ENCODE results near the gene SLC25A14.
A peak's percentile ranks its signal among the peaks of the same experiment; 100 is the strongest.

The SLC25A14 gene

DNA sequence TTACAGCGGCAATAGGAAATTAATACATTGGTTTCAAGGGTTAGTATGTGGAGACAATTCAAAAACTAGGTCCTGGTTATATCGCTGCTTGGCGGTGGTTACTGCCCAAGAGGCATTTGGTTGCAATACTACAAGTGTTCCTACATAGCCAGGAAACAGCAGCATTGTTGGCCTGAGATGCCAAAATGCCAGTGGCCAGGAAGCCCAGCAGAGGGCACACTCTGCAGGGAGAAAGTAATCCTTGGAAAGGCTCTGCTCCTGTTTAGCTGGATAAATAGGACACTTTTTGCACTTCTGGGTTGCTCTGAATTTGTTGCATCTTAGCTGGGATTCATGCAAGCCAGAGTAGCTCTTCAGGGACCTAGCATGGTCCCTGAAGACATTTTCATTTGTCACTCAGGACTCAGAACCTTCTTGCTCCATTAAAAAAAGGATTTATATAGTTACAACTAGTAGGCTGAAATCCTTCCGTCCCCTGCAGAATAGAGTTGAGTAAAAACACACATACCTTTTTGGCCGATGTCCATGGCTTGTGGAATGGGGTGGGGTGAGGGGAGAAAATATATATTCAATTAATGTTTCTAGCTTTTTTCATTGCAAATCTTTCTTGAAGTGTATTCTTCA, 53.8 kb downstream of the SLC25A14 start:
- TF ChIP-seq, protein P1, sequence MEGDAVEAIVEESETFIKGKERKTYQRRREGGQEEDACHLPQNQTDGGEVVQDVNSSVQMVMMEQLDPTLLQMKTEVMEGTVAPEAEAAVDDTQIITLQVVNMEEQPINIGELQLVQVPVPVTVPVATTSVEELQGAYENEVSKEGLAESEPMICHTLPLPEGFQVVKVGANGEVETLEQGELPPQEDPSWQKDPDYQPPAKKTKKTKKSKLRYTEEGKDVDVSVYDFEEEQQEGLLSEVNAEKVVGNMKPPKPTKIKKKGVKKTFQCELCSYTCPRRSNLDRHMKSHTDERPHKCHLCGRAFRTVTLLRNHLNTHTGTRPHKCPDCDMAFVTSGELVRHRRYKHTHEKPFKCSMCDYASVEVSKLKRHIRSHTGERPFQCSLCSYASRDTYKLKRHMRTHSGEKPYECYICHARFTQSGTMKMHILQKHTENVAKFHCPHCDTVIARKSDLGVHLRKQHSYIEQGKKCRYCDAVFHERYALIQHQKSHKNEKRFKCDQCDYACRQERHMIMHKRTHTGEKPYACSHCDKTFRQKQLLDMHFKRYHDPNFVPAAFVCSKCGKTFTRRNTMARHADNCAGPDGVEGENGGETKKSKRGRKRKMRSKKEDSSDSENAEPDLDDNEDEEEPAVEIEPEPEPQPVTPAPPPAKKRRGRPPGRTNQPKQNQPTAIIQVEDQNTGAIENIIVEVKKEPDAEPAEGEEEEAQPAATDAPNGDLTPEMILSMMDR (IDR thresholded peaks at IDR 0.05; ENCODE audit: low read length), result peak; percentile 44; the same call in 1 of the 2 replicates
- TF ChIP-seq EZH2 (IDR thresholded peaks at IDR 0.05; ENCODE audit: borderline replicate concordance, low read length), result no peak
- H3K27ac ChIP-seq (ENCODE audit: low read depth, low read length, poor library complexity, severe bottlenecking), result no peak overlapping the region
- H3F3A ChIP-seq (ENCODE audit: insufficient read depth, low read length), result no peaks in the 10 kb centered on the region
- no peaks in the 10 kb centered on the region for H3K9me2 ChIP-seq (ENCODE audit: low read depth, low read length)
- no peak overlapping the region for H3K4me2 ChIP-seq (ENCODE audit: low read length)
- no peak overlapping the region for H3K4me3 ChIP-seq (ENCODE audit: low read depth, low read length, poor library complexity, severe bottlenecking)
- H3K9ac ChIP-seq (ENCODE audit: low read length), result no peak overlapping the region
- no peaks in the 10 kb centered on the region for H4K20me1 ChIP-seq (ENCODE audit: insufficient read depth, low read length)
- H3K9me3 ChIP-seq (ENCODE audit: low read length), result no peaks in the 10 kb centered on the region
- H3K36me3 ChIP-seq (ENCODE audit: insufficient read depth, low read length), result no peaks in the 10 kb centered on the region
- no peaks in the 10 kb centered on the region for H3K79me2 ChIP-seq (ENCODE audit: insufficient read depth, low read length)
- H3K27me3 ChIP-seq (ENCODE audit: insufficient read depth, low read length), result no peaks in the 10 kb centered on the region
- no peaks in the 10 kb centered on the region for H3K4me1 ChIP-seq (ENCODE audit: insufficient read depth, low read length, severe bottlenecking)
- H2AFZ ChIP-seq (ENCODE audit: low read length), result no peak overlapping the region

DNA sequence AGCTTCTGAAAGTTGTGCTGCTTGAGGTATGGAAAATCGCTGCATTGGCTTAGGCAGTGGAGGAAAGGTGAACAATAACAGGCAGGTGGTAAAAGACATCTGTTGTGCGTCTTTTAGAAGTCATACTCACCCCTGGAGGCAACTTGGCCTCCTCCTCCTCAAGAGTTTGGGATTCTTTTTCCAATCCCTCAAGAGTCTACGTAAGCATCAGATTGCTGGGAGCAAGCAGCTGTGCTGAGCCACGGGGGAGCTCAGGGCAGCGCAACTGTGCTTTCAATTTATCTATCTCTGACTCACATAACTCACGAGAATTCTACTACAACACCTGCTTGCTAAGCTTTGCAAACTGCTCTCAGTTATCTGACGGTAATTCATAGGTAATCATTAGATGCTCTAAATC, 55.6 kb downstream of the SLC25A14 start:
- Histone ChIP-seq H3K9me3 (ENCODE audit: low read length) (no peaks in the 10 kb centered on the region), H3K4me1 (ENCODE audit: insufficient read depth, low read length, severe bottlenecking) (no peaks in the 10 kb centered on the region), H3K4me2 (ENCODE audit: low read length) (no peak overlapping the region), H3K36me3 (ENCODE audit: insufficient read depth, low read length) (no peaks in the 10 kb centered on the region), H3F3A (ENCODE audit: insufficient read depth, low read length) (no peaks in the 10 kb centered on the region), H4K20me1 (ENCODE audit: insufficient read depth, low read length) (no peaks in the 10 kb centered on the region), H2AFZ (ENCODE audit: low read length) (no peak overlapping the region), H3K9ac (ENCODE audit: low read length) (no peak overlapping the region), H3K79me2 (ENCODE audit: insufficient read depth, low read length) (no peaks in the 10 kb centered on the region), H3K9me2 (ENCODE audit: low read depth, low read length) (no peaks in the 10 kb centered on the region), H3K27ac (ENCODE audit: low read depth, low read length, poor library complexity, severe bottlenecking) (no peak overlapping the region), H3K27me3 (ENCODE audit: insufficient read depth, low read length) (no peaks in the 10 kb centered on the region), H3K4me3 (ENCODE audit: low read depth, low read length, poor library complexity, severe bottlenecking) (no peak overlapping the region)
- TF ChIP-seq, protein P1 (IDR thresholded peaks at IDR 0.05; ENCODE audit: low read length), result no peak
- TF ChIP-seq EZH2 (IDR thresholded peaks at IDR 0.05; ENCODE audit: borderline replicate concordance, low read length), result no peak

DNA sequence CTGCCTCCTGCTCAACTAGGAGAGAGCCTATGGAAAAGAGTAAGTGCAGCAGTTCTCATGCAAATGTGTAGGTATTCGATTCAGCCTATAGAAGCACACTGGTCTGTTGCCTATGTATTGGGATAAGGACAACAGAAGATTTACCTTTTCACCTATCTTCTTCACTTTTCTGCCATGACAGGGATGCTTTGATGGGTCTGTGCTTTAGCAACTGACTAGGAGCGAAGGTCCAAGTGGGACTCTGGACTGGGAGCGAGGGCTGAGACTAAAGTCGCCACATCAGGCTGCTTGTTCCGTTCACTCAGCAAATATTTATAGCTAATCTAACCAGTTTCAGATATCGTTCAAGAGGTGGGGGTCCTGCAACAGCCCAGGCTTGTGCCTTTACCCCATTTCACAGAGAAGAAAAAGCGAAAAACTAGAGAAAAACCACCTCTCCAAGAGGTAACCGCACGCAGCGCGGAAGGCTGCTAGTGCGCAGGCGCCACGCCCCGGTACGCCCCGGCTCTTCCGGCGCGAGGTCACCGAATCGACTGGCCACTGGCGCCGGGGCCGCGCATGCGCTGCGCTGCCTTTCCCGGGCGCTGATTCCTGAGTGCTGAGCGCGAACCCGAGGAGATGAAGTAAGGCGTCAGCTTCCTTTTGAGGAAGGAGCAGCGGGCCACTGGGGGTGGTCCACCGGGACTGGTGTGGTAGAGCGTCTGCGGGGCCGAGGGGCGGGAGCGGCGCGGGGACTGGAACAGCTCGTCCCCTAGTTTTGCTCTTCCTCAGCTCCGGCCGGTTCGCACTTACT, 61.9 kb downstream of the SLC25A14 start, which contains the start of gene RBMX2:
Gene RBMX2, plus strand, starts transcription at position 573 of the 793 bp plus-strand sequence. Its CDS starts 46 bp downstream, at position 619.
- peak within 1 kb of the TSS; percentile 89 for H3K9ac ChIP-seq (ENCODE audit: low read length)
- peak within 1 kb of the TSS; percentile 92 for H3K4me3 ChIP-seq (ENCODE audit: low read depth, low read length, poor library complexity, severe bottlenecking)
- TF ChIP-seq, protein P1 (IDR thresholded peaks at IDR 0.05; ENCODE audit: low read length), result no peak
- no peak for TF ChIP-seq EZH2 (IDR thresholded peaks at IDR 0.05; ENCODE audit: borderline replicate concordance, low read length)
- no peak within 1 kb of the TSS for H2AFZ ChIP-seq (ENCODE audit: low read length)
- no peaks in the 10 kb centered on the region for H3K27me3 ChIP-seq (ENCODE audit: insufficient read depth, low read length)
- no peaks in the 10 kb centered on the region for H4K20me1 ChIP-seq (ENCODE audit: insufficient read depth, low read length)
- H3F3A ChIP-seq (ENCODE audit: insufficient read depth, low read length), result no peaks in the 10 kb centered on the region
- H3K9me2 ChIP-seq (ENCODE audit: low read depth, low read length), result no peaks in the 10 kb centered on the region
- H3K36me3 ChIP-seq (ENCODE audit: insufficient read depth, low read length), result peaks cover 14% of the 10 kb centered on the region; the same call in 1 of the 2 replicates
- H3K9me3 ChIP-seq (ENCODE audit: low read length), result no peaks in the 10 kb centered on the region
- H3K27ac ChIP-seq (ENCODE audit: low read depth, low read length, poor library complexity, severe bottlenecking), result peak within 1 kb of the TSS; percentile 63
- peaks cover 15% of the 10 kb centered on the region for H3K4me1 ChIP-seq (ENCODE audit: insufficient read depth, low read length, severe bottlenecking)
- 0 out of 2 replicates have a peak, but pooled peaks cover 6% of the 10 kb centered on the region for H3K79me2 ChIP-seq (ENCODE audit: insufficient read depth, low read length)
- peak within 1 kb of the TSS; percentile 98 for H3K4me2 ChIP-seq (ENCODE audit: low read length)
